ENCODE measurements around the gene SLCO2A1.
A peak's percentile ranks its signal among the peaks of the same experiment; 100 is the strongest.

Gene SLCO2A1

DNA sequence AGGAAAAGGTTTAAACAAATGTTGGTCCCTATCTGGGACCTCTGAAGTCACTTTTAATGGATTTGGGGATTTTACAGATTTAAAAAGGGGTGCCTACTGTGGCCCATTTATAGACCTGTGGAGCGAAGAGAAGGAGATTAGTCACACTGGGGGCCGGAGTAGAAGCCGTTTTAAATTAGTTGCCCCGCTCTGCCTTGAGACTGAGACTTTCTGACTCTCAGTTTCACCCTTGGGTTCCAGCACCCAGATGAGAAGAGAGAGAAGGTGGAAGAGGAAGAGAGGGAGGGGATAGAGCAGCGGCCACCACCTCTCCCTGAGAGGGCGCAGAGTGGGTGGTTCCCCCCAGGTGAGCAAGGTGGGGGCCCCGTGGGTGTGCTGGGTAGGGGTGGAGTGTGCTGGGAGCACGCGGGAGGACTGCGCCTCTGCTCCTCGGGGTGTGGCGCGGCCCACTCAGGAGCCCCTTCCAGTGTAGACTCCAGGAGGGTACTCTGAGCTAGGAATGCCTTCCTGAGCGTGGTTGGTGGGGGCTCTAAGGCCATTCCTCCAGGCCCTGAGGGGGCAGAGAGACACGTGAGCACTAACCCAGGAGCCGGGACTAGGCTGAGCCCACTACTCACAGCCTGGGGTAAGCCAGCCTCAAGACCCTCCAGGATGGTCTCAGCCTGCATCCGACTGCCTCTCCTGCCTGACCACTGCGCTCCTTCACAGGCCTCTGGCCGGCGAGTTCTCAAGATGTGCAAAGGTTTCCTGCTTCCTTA is 101.4 kb downstream of the SLCO2A1 start:
- H3K27me3 ChIP-seq (ENCODE audit: insufficient read depth, low read length) = peaks cover 21% of the 10 kb centered on the region
- H3K4me3 ChIP-seq (ENCODE audit: low read length) = no peak overlapping the region

GRCh38 chr3:133927540-133928066 is 102.1 kb downstream of the SLCO2A1 start:
- no peak overlapping the region for H3K27ac ChIP-seq (ENCODE audit: low read depth, low read length)
- 6% methylated on average over 51 of the region's 51 CpGs for WGBS
- no peaks in the 10 kb centered on the region for H3K9me3 ChIP-seq (ENCODE audit: insufficient read depth, low read depth, low read length)
- no peaks in the 10 kb centered on the region for H3K4me1 ChIP-seq (ENCODE audit: insufficient read depth, low read length)
- peaks cover 21% of the 10 kb centered on the region for H3K27me3 ChIP-seq (ENCODE audit: insufficient read depth, low read length)
- H3K36me3 ChIP-seq (ENCODE audit: insufficient read depth, low read length) = no peaks in the 10 kb centered on the region
- peak overlapping the region; percentile 57 for H3K4me3 ChIP-seq (ENCODE audit: low read length)
- H3K9ac ChIP-seq (ENCODE audit: low read depth, low read length) = peak overlapping the region; percentile 42; the same call in 1 of the 2 replicates

More for the DNA sequence above, 101.4 kb downstream of the SLCO2A1 start:
- Histone ChIP-seq H3K36me3 (ENCODE audit: insufficient read depth, low read length) (no peaks in the 10 kb centered on the region), H3K9ac (ENCODE audit: low read depth, low read length) (no peak overlapping the region), H3K4me1 (ENCODE audit: insufficient read depth, low read length) (no peaks in the 10 kb centered on the region), H3K27ac (ENCODE audit: low read depth, low read length) (no peak overlapping the region), H3K9me3 (ENCODE audit: insufficient read depth, low read depth, low read length) (no peaks in the 10 kb centered on the region)
- 91% methylated on average over 20 of the region's 20 CpGs for WGBS

- Histone ChIP-seq H3K4me1 (ENCODE audit: insufficient read depth, low read length) (no peaks in the 10 kb centered on the region), H3K9ac (ENCODE audit: low read depth, low read length) (peak overlapping the region; percentile 42; the same call in 1 of the 2 replicates), H3K4me3 (ENCODE audit: low read length) (peak overlapping the region; percentile 57), H3K27ac (ENCODE audit: low read depth, low read length) (no peak overlapping the region), H3K9me3 (ENCODE audit: insufficient read depth, low read depth, low read length) (no peaks in the 10 kb centered on the region), H3K36me3 (ENCODE audit: insufficient read depth, low read length) (no peaks in the 10 kb centered on the region), H3K27me3 (ENCODE audit: insufficient read depth, low read length) (peaks cover 21% of the 10 kb centered on the region)
- 15% methylated on average over 34 of the region's 34 CpGs for WGBS
Observed at GRCh38 chr3:133926736-133927539, 102.8 kb downstream of the SLCO2A1 start.

DNA sequence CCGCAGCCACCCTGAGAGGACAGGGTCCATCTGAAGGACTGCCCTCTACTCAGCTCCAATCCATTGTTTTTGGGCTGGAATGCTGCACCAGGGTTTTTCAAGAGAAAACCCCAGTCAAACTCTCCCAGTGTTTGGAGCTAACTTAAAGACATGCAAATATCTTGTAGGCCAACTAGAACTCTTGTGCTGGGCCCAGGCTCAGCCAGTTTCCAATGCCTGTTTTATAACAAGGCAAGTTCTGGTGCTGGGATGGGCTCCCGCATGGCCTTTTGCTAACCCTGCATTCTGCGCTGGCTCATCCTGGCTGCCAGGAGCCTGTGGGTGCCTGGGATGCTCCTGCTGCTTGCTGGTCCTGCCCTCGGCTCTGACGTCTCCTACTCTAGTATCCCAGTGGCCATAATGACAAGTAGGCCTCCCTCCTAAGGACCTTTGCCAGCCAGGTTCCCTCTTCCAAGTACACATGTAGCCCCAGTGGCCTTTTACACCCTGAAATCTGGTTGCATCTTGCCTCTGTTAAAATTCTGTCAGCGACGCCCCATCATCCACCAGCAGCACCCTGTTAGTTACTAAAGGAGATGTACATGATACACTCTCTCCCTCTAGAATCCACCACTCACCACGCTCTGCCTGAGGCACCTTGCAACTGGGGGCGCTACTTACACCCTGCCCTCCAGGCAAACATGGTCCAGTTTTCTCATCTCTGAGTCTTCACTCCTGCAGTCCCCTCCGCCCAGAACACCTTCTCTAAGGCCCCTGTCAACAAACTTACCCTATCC is 103.6 kb downstream of the SLCO2A1 start:
- Histone ChIP-seq H3K9me3 (ENCODE audit: insufficient read depth, low read depth, low read length) (no peaks in the 10 kb centered on the region), H3K9ac (ENCODE audit: low read depth, low read length) (no peak overlapping the region), H3K27me3 (ENCODE audit: insufficient read depth, low read length) (peaks cover 21% of the 10 kb centered on the region), H3K27ac (ENCODE audit: low read depth, low read length) (no peak overlapping the region), H3K4me1 (ENCODE audit: insufficient read depth, low read length) (no peaks in the 10 kb centered on the region), H3K4me3 (ENCODE audit: low read length) (no peak overlapping the region), H3K36me3 (ENCODE audit: insufficient read depth, low read length) (no peaks in the 10 kb centered on the region)
- WGBS = 89% methylated on average over 10 of the region's 10 CpGs

GRCh38 chr3:133924041-133924440 is 105.7 kb downstream of the SLCO2A1 start:
- no peaks in the 10 kb centered on the region for H3K36me3 ChIP-seq (ENCODE audit: insufficient read depth, low read length)
- H3K9ac ChIP-seq (ENCODE audit: low read depth, low read length) = no peak overlapping the region
- H3K27me3 ChIP-seq (ENCODE audit: insufficient read depth, low read length) = peaks cover 21% of the 10 kb centered on the region
- WGBS = 91% methylated on average over 3 of the region's 4 CpGs
- no peak overlapping the region for H3K4me3 ChIP-seq (ENCODE audit: low read length)
- H3K4me1 ChIP-seq (ENCODE audit: insufficient read depth, low read length) = no peaks in the 10 kb centered on the region
- H3K9me3 ChIP-seq (ENCODE audit: insufficient read depth, low read depth, low read length) = no peaks in the 10 kb centered on the region
- H3K27ac ChIP-seq (ENCODE audit: low read depth, low read length) = no peak overlapping the region

- Histone ChIP-seq H3K4me3 (ENCODE audit: low read length) (no peak overlapping the region), H3K36me3 (ENCODE audit: insufficient read depth, low read length) (no peaks in the 10 kb centered on the region), H3K9me3 (ENCODE audit: insufficient read depth, low read depth, low read length) (peaks cover 7% of the 10 kb centered on the region; the same call in 1 of the 2 replicates), H3K27me3 (ENCODE audit: insufficient read depth, low read length) (peaks cover 2% of the 10 kb centered on the region), H3K4me1 (ENCODE audit: insufficient read depth, low read length) (no peaks in the 10 kb centered on the region), H3K27ac (ENCODE audit: low read depth, low read length) (no peak overlapping the region), H3K9ac (ENCODE audit: low read depth, low read length) (no peak overlapping the region)
- WGBS = 93% methylated on average over 1 of the region's 1 CpG
Observed at GRCh38 chr3:133921592-133921991, 108.1 kb downstream of the SLCO2A1 start.

GRCh38 chr3:133917144-133917543 is 112.6 kb downstream of the SLCO2A1 start:
- no peaks in the 10 kb centered on the region for H3K36me3 ChIP-seq (ENCODE audit: insufficient read depth, low read length)
- H3K4me1 ChIP-seq (ENCODE audit: insufficient read depth, low read length) = no peaks in the 10 kb centered on the region

GRCh38 chr3:133915685-133916658 is 113.8 kb downstream of the SLCO2A1 start:
- H3K36me3 ChIP-seq (ENCODE audit: insufficient read depth, low read length) = no peaks in the 10 kb centered on the region
- WGBS = 92% methylated on average over 10 of the region's 10 CpGs
- H3K4me3 ChIP-seq (ENCODE audit: low read length) = no peak overlapping the region
- H3K9ac ChIP-seq (ENCODE audit: low read depth, low read length) = no peak overlapping the region
- H3K4me1 ChIP-seq (ENCODE audit: insufficient read depth, low read length) = no peaks in the 10 kb centered on the region
- peaks cover 7% of the 10 kb centered on the region; the same call in 1 of the 2 replicates for H3K9me3 ChIP-seq (ENCODE audit: insufficient read depth, low read depth, low read length)
- H3K27ac ChIP-seq (ENCODE audit: low read depth, low read length) = no peak overlapping the region
- H3K27me3 ChIP-seq (ENCODE audit: insufficient read depth, low read length) = no peaks in the 10 kb centered on the region

More at GRCh38 chr3:133917144-133917543, 112.6 kb downstream of the SLCO2A1 start:
- Histone ChIP-seq H3K9ac (ENCODE audit: low read depth, low read length) (no peak overlapping the region), H3K27me3 (ENCODE audit: insufficient read depth, low read length) (no peaks in the 10 kb centered on the region), H3K4me3 (ENCODE audit: low read length) (no peak overlapping the region), H3K9me3 (ENCODE audit: insufficient read depth, low read depth, low read length) (peaks cover 7% of the 10 kb centered on the region; the same call in 1 of the 2 replicates), H3K27ac (ENCODE audit: low read depth, low read length) (no peak overlapping the region)

DNA sequence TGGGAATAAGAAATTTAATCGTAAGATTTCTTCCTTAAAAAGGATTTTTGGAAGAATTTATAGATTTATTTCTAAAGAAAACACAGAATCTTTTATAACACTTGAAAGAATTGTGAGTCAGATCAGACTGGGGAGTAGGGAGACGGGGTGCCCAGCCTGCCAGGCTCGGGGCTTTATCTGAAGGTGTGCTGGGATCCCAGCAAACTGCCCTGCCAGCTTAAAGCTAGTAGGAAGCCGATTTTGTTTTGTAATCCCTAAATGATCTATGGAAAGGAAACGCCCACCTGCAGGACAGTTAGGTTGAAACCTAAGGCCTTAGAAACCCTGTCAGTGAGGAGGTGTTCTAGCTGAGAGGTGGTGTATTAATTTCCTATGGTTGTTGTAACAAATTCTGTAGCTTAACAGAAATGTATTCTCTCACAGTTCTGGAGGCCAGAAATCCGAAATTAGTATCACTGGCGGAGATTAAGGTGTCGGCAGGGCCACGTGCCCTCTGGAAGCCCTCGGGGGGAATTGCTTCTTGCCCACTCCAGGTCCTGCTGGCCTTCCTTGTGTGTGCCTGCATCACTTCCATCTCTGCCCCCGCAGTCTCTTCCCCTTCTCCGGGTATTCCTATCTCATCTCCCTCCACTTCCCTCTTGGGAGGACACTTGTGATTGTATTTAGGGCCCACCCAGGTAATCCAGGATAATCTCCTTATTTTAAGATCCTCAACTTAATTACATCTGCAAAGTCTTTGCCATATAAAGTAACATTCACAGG is 114.7 kb downstream of the SLCO2A1 start:
- Histone ChIP-seq H3K36me3 (ENCODE audit: insufficient read depth, low read length) (no peaks in the 10 kb centered on the region), H3K27ac (ENCODE audit: low read depth, low read length) (no peak overlapping the region), H3K4me3 (ENCODE audit: low read length) (no peak overlapping the region), H3K4me1 (ENCODE audit: insufficient read depth, low read length) (no peaks in the 10 kb centered on the region), H3K9me3 (ENCODE audit: insufficient read depth, low read depth, low read length) (peaks cover 7% of the 10 kb centered on the region; the same call in 1 of the 2 replicates), H3K27me3 (ENCODE audit: insufficient read depth, low read length) (no peaks in the 10 kb centered on the region), H3K9ac (ENCODE audit: low read depth, low read length) (no peak overlapping the region)
- 91% methylated on average over 11 of the region's 12 CpGs for WGBS

Data from HUES64 (cell line).